GM18870 (cell line): Measurements from ENCODE around the gene SKAP1.
"Not testable (repeated sequence)": the region's sequence is repeated elsewhere in the genome, so short reads cannot be mapped to it uniquely, and the experiment has no call there.

ENCODE experiments used
- ATAC-seq: cut with Tn5 transposase; IDR thresholded peaks from one replicate; pipeline ENCODE4 v1.9.1; 2021; ENCODE audit warnings: moderate library complexity; ENCODE audit not compliant: unreplicated experiment

SKAP1 gene

GRCh38 chr17:48225725-48226567 lies 204.1 kb downstream of the SKAP1 start:
- no peak for ATAC-seq

DNA sequence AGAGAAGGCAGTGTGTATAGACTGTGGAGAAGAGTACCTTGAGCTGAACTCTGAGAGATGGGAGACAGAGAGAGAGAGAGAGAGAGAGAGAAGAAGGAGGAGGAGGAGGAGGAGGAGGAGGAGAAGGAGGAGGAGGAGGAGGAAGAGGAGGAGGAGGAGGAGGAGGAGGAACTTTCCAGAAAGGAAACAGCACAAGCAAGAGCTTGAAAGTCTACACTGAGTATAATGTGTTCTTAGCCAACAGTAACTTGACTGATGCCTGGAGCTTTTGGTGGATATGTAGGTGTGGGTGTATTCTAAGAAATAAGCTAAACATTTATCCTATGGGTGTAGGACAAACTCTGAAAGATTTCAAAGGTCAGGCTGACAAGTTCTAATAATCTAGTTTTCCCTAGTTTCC lies 206.1 kb downstream of the SKAP1 start:
- ATAC-seq = no peak

- ATAC-seq = no peak
Measured at GRCh38 chr17:48219617-48220016, 210.4 kb downstream of the SKAP1 start.

DNA sequence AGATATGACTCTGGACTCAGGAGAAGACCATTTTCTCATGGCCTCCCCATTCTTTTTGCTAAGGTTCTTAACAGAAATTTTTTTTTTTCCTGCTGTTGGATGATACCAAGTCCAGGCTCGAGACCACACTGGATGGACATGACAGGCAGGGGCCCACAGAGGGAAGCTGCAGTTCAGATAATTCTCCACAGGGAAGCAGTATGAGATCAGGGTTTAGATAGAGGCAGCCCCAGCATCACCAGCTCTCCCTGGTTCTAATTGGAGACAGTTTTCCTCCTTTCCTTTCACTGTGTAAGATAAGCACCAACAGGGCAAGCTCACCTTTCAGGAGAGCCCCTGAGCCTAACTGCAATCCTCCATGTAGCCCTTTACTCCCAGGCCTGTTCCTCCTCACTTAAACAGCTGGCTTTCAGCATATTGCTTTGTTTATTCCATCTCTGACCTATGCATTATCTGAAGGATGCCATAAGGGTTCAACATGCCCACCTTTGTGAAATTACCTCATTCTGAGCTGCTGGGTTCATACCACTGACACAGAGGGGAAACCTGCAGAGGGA lies 214.4 kb downstream of the SKAP1 start:
- ATAC-seq = no peak

GRCh38 chr17:48213797-48214196 lies 216.2 kb downstream of the SKAP1 start:
- no peak for ATAC-seq

DNA sequence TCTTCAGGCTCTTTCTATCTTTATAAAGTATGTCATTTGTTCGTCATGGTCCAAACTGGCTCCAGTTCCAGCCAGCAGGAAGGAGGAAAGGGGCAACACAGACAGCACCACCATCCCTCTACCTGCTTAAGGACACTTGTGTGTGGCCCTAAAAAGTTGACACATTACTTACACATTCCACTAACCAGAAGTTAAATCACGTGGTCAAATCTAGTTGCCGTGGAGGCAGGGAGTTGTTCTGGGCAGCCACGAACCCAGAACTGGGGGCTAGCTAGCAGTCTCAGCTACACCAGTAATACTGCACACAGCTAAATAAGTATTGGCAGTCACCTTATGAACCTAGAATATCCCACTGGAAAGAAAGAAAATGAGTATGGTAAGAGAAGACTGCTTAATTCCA lies 218.2 kb downstream of the SKAP1 start:
- no peak for ATAC-seq

GRCh38 chr17:48211011-48211410 lies 219.0 kb downstream of the SKAP1 start:
- no peak for ATAC-seq

GRCh38 chr17:48209973-48210372 lies 220.0 kb downstream of the SKAP1 start:
- ATAC-seq = no peak

- no peak for ATAC-seq
Measured at GRCh38 chr17:48207776-48208544, 222.1 kb downstream of the SKAP1 start.

GRCh38 chr17:48207036-48207435 lies 223.0 kb downstream of the SKAP1 start:
- not testable (repeated sequence) for ATAC-seq

- no peak for ATAC-seq
Measured at GRCh38 chr17:48202959-48203358, 227.1 kb downstream of the SKAP1 start.

GRCh38 chr17:48198950-48199541 lies 231.0 kb downstream of the SKAP1 start:
- ATAC-seq = no peak

- no peak for ATAC-seq
Measured at GRCh38 chr17:48195910-48196309, 234.1 kb downstream of the SKAP1 start.

GRCh38 chr17:48194097-48194550 lies 235.9 kb downstream of the SKAP1 start:
- ATAC-seq = no peak

DNA sequence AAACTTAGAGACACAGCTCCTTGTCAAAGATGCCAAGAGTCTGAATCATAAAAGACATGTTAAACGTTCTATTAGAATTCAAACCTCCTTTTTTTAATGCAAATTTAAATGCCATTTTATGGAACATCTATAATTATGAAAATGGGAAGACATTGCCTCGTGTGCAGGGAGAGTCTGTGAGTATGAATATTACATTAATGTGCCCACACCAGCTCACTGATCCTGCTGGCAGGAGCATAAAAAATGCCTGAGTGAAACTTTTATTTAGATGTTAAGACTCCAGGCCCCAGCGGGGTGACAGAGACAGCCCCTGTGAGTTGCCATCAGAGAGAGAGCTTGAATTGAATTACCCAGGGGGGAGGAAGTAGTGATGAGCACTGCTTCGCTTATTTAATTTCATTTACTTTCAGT lies 237.7 kb downstream of the SKAP1 start:
- ATAC-seq = no peak

GRCh38 chr17:48191362-48191761 lies 238.7 kb downstream of the SKAP1 start:
- no peak for ATAC-seq

DNA sequence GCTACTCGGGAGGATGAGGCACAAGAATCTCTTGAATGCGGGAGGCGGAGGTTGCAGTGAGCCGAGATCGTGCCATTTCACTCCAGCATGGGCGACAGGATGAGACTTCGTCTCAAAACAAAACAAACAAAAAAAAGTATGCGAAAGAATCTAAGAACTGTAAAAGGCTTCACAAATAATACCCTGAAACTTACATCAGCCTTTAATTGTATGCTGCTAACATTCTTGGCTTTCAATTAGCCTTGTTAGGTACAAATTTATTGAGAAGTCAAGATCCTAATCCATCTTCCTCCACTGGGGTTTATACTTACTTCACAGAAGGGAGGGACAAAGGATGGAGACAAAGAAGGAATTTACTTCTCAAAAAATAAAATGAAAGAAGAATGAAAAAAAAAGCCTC lies 239.1 kb downstream of the SKAP1 start:
- no peak for ATAC-seq

- ATAC-seq = no peak
Measured at GRCh38 chr17:48187872-48188608, 242.0 kb downstream of the SKAP1 start.

GRCh38 chr17:48186317-48186716 lies 243.7 kb downstream of the SKAP1 start:
- not testable (repeated sequence) for ATAC-seq

DNA sequence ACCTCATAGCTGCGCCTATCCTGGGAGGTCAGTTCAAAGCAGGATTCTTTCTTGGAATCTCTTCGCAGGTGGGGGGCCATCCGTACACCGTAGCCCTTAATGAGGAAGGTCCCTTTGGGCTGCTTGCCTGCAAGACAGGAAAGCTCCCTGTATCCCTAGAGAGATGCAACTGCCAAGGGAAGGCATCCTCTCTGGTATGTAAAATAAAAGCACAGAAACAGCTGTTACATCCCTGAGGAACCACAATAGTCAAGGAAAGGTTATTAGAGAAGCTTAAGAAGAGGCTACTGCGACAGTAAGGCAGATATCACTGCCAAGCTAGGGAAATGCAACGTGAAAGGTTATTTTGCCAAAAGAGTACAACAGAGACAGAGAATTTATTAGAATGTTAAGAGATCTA lies 245.3 kb downstream of the SKAP1 start:
- ATAC-seq = no peak

- no peak for ATAC-seq
Measured at GRCh38 chr17:48181653-48182052, 248.4 kb downstream of the SKAP1 start.
